Raji (cell line): ENCODE measurements around the gene XYLT2.

Experiments used
- POLR2A ChIP-seq: IDR thresholded peaks from 2 replicates; pipeline ENCODE4 v1.6.1; 2011; ENCODE audit warnings: low read depth, low read length, control low read depth; ENCODE audit not compliant: insufficient read depth

Gene XYLT2

DNA sequence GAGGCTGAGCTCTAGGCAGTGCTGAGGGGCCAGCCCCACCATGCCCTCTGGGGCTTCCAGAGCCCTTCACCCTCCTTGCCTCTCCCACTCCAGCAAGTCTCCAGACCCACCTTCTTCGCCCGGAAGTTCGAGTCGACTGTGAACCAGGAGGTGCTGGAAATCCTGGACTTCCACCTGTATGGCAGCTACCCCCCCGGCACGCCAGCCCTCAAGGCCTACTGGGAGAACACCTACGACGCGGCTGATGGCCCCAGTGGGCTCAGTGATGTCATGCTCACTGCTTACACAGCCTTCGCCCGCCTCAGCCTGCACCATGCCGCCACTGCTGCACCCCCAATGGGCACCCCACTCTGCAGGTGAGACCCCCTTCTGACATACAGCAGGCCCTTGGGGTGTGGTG is 10.5 kb downstream of the XYLT2 start:
- no peak for TF ChIP-seq POLR2A

DNA sequence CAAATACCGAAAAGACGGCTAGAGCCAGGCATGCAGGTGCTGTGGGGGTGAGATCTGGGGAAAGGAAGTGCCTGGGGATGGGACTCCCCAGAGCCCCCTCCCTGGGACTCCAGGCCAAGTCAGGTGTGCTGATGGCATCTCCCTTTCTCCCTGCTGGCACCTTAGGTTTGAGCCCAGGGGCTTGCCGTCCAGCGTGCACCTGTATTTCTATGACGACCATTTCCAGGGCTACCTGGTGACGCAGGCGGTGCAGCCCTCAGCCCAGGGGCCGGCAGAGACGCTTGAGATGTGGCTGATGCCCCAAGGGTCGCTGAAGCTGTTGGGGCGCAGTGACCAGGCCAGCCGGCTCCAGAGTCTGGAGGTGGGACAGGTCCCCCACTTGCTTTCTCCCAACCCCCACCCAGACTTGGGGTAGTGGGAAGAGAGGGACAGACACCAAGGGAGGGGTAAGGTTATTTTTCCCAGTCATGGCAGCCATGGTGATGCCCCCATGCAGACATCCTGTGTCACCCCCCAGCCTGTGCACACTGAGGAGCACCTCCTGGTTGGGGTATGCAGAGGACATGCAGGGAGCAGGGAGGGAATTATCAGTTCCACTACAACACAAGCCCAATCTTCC is 11.1 kb downstream of the XYLT2 start:
- no peak for TF ChIP-seq POLR2A

DNA sequence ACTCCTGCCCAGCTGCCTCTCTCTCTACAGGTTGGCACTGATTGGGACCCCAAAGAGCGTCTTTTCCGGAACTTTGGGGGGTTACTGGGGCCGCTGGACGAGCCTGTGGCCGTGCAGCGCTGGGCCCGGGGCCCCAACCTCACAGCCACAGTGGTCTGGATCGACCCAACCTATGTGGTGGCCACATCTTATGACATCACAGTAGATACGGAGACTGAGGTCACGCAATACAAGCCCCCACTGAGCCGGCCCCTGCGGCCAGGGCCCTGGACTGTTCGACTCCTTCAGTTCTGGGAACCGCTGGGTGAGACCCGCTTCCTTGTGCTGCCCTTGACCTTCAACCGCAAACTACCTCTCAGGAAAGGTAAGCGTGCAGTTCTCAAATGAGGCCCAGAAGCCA is 12.3 kb downstream of the XYLT2 start:
- TF ChIP-seq POLR2A: no peak

DNA sequence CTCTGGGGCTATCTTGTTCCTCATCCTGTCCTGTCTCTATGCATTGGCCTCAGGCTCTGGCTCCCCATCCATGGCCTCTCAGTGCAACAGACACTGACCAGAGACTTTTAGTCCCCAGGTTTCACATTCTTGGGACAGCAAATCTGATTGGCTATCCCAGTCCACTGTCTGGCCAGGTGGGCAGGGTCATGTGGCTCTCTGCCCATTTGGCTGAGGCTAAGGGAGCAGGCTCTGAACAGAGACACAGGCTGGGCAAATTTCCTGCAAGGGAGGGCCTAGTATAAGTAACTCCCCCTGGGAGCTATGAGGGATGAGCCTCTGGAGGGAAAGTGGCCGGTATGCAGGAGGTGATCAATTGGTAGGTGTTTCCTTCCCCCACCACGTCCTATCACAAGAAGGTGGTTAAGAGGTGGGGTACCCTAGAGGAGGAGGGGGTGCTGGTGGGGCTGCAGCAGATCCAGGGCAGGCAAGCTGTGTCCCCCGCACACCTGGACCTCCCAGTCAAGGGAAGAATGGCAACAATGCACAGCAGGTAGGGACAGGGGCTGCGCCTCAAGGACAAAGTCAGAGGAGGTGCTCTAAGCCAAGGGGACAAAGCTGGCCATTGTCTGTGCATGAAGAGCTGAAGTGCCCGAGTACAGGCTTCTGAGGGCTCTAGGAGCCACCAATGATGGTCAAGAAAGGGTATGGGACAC is 13.2 kb downstream of the XYLT2 start:
- TF ChIP-seq POLR2A: no peak

DNA sequence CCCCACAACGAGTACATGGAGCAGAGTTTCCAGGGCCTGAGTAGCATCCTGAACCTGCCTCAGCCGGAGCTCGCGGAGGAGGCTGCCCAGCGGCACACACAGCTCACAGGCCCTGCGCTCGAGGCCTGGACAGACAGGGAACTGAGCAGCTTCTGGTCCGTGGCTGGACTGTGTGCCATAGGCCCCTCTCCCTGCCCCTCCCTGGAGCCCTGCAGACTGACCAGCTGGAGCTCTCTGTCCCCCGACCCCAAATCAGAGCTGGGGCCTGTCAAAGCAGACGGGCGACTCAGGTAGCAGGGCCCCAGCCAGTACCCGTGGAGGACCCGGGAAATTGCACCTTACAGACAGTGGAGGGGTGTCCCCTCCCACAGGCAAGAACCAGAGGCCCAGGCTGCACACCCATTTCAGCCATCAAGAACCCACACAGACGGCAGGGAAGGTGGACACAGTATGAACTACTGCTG is 14.1 kb downstream of the XYLT2 start:
- no peak for TF ChIP-seq POLR2A

DNA sequence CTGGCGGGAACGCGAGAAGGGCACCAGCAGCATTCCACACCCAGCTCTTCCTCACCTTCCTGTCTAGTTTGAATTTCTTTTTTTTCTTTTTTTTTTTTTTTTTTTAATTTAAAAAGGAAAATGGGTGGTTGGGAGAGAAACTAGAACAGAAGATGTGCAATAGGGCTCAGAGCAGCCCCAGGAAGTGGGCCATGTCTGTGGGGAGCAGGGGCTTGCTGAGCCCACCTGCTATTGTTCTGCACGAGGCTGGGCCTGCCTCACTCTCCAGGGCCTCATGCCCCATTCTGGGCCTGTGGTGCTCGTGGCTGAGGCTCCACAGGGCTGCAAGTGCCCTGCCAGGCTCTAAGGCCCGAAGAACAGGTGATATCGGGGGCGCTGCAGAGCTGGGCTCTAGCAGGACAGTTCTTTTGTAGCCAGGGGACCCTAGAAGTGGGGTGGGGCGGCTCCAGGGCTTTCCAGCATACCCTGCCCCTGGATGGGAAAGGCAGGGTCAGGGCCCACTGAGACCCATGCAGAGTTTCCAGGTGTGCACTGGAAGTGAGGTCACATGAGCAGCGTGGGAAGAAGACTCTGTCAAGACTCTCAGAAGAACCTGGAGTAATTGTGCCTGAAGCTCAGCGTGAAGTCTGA is 14.7 kb downstream of the XYLT2 start:
- TF ChIP-seq POLR2A: no peak

DNA sequence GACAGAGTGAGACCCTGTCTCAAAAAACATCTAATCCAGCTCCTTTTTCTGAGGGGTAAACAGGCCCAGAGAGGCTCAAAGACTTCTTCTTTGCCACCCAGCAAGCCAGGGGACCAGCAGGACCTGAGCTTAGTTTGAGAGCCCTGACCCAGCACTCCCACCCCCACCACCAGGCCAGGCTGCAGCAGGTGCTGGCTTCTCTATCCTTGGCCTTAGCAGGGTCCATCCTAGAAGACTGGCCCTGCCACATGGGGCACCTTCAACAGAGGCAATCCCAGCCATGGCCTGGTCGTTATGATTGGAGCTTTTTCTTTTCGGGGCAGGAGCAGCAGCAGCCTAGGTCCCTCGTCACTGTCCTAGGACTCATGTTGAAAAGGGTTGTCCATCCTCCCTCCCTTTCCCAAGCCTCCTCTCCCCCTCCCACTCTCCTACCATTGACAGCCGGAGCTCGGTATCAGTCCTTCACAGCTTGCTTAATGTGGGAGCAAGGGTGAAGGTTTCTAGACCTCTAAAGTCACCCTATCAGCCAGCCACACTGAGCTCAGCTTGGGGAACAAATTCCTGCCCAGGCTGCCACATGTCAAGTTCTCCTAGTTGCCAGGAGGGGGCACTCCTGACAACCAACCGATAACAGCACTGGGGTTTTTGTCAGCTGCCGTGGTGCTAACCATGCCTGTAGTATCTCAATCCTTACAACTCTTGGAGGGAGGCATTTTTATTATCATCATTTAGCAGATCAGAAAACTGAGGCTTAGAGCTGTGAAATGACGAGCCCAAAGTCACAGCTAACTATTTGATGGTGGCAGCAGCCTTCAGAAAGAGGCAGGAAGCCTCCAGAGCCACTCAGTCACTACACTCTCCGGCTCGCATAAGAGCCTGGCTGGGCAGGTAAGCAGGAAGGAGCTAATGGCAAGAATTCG is 15.9 kb downstream of the XYLT2 start:
- TF ChIP-seq POLR2A: no peak

DNA sequence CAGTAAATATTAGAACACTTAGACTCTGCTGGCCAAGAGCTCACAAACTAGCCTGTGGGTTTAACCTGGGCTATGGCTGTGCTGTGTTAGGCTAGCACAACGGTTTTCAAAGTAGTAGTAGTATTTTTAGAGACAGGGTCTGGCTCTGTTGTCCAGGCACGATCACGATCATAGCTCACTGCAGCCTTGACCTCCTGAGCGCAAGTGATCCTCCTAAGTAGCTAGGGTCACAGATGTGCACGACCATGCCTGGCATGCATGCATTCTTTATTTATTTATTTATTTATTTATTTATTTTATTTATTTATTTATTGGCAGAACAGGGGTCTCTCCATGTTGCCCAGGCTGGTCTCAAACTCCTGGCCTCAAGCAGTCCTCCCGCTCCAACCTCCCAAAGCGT is 16.7 kb downstream of the XYLT2 start:
- TF ChIP-seq POLR2A: no peak

DNA sequence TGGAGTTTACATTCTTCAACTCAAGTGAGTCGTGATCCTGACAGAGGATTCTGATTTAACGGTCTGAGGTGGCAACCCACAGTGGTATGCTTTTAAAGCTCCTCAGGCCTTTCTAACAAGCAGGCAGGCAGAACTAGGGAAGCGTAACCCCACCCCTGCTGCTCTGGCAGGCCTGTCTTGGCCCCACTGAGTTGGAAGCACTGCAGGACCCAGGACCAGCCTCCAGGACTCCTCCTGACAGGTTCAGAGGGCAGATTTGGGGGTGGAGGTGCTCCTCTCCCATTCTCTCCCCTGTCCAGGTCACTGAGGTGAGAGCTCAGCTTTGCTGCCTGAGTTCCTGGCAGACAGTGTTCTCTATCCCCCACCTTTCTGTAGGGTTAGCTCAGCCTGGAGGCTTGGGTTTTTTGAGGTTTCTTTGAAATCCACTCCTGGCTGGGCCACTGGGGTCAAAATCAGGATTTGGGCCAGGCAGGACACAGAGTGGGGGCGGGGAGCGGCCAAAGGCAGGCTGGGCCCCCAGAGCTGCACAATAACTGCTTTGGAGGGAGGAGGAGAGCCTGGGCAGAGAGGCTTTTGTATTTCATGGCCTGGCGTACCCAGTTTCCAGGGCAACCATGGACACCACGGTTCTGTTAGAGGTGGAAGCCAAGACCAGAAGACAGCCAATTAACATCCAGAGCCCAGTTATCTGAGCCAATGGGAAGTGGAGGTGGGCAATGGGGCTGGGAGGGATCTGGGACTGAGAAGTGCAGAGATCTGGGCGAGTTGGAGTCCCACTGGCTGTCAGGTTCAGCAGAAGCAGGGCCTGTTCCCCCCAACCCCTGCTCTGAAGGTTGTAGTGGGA is 17.5 kb downstream of the XYLT2 start:
- TF ChIP-seq POLR2A: no peak

DNA sequence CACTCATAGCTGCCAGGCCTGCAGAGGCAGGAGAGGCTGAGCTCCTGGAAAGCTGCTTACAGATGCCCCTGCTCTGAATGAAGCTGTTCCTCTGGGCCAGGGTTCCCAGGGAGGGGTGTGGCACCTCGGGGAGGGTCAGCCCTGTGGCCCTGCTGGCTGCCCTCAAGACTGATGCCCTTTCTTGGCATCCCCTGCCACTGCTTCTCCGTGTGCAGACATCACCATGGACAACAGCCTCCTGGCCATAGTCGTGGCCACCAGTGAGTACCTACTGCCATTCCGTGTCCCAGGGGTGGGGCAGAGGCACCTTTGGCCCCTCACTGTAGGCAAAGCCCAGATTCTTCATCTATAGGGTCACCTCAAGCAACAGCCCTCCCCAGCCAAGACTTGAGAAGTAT is 18.1 kb downstream of the XYLT2 start:
- TF ChIP-seq POLR2A: 0 out of 2 replicates have a peak, but pooled peaks have one; percentile 12

DNA sequence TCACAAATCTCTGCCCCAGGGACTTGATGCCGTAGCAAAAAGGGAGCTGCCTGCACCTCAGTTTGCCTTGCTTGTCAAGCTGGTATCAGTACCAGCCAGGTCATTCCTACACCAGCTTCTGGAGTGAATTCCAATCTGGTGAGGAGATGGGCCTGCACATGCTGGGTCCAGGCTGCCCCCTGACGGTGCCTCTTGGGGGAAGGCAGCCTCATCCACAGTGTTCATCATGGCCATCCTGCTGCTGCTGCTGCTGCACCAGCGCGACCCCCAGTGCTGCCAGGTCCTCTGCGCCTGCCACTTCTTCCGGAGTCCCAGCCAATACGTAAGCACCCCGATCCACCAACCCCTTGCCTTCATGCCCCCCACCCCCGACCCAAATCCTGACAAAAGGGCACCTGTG is 18.8 kb downstream of the XYLT2 start:
- TF ChIP-seq POLR2A: no peak

DNA sequence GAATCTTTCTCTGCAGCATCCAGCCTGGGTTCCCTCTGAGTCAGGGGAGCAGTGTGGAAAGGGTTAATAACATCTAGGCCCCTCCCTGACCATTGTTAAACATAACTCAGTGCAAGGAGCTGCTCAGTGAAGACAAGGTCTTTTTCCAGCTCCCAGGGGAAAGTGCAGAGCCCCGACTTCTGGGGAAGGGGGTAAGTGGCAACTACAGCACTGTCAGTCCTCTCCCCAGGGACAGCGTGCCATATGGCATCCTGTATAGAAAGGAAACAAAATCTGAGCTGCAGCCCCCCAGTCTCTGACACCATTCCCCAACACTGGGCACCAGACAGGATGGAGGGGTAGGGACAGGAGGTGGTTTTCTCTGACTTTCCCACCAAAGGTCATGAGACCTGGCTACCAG is 19.2 kb downstream of the XYLT2 start:
- no peak for TF ChIP-seq POLR2A

DNA sequence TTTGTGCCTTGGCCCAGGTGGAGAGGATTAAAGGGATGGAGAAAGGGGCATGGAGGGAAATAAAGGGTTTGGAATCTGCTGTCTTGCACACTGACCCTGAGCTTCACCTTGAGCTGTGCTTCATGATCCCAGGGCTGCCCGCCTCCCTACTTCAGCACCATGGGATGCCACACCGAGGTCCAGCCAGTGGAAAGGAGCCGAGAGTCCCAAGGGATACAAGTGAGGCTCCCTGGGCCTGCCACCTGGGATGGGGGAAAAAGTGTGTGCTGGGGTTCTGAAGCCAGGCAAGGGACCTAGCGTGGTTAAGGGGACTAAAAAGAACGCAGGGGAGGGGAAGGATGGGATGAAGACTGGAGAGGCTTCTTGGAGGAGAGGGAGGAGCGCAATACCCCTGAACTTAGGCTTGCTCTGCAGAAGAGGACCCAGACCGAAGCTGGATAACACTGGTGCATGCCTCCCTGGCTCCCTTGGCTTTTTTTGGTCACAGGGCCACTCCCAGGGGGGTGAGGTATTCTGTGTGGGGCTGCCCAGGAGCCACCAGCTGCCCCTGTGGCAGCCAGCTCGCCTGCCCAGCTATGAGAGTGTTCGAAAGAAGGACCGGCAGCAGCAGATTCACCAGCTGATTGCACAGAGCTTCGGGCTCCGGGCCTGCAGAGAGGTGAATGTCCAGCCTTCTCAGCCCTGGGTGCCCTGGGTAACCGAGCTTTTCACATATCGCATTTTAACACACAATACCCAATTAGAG is 19.9 kb downstream of the XYLT2 start:
- no peak for TF ChIP-seq POLR2A

DNA sequence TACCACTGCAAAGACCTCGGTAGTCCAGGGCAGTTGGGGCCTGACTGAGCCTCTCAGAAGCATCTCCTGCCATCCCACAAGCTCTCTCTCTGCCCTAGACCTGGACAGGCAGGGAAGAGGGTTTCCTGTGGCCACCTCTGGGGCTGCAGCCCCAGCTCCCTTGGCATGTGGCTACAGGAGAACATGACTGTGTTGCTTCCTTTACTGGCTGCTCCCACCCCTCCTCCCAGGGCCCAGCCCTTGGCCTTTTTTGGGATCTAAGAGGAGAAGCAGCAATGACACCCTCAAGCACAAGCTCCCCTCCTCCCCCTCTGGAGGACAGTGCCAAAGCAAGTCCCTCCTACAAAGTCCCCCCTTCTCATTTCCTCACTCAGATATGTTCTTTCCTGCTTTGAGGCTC is 21.5 kb downstream of the XYLT2 start:
- TF ChIP-seq POLR2A: no peak
